IMR-90 (cell line): ENCODE data around the gene LAMB1. TPM values are rescaled to one million over a fixed set of nuclear protein-coding genes. Genes with fewer than 3 reads are reported as not detected.

Experiments used
- ATAC-seq: fragments of 200-7000 bp; cut with Tn5 transposase; 2 replicates; pipeline ENCODE4 v1.9.1; 2020; ENCODE audit warnings: low read depth, mild to moderate bottlenecking, moderate library complexity
- BruUV-seq: library from RNA; stranded (reverse); fragments of 400-500 nt; replicated peaks from 2 replicates; lab custom pipeline; 2021; lab: Mats Ljungman, UMichigan
- CTCF ChIA-PET: fragments of 300-600 bp; formaldehyde crosslinking; extraction: SDS; loops from one replicate; lab custom pipeline; 2021; ENCODE audit warnings: antibody characterized with exemption; lab: Yijun Ruan, JAX
- POLR2A ChIA-PET: fragments of 300-600 bp; sonication (Branson Sonifier 250); formaldehyde crosslinking; loops from one replicate; lab custom pipeline; 2022; ENCODE audit warnings: antibody characterized with exemption; ENCODE audit not compliant: unreplicated experiment; lab: Charles Lee
- DNase-seq: peaks from one replicate; pipeline ENCODE4 v3.0.0; 2013
- H2AFZ ChIP-seq: replicated peaks from 2 replicates; pipeline ENCODE3; 2013; ENCODE audit warnings: low read length, mild to moderate bottlenecking; ENCODE audit not compliant: poor library complexity
- H2AK5ac ChIP-seq: 2 replicates; pipeline ENCODE4 v1.6.1; 2013; ENCODE audit warnings: low read depth, low read length, inconsistent platforms
- H2AK9ac ChIP-seq: replicated peaks from 2 replicates; pipeline ENCODE3; 2013; ENCODE audit warnings: mild to moderate bottlenecking, low read depth, low read length, moderate library complexity; ENCODE audit not compliant: poor library complexity
- H2BK120ac ChIP-seq: 2 replicates; pipeline ENCODE4 v1.6.1; 2013; ENCODE audit warnings: low read depth, low read length, inconsistent platforms
- H2BK15ac ChIP-seq: 3 replicates; pipeline ENCODE4 v1.6.1; 2013; ENCODE audit warnings: low read depth, low read length, inconsistent platforms
- H2BK20ac ChIP-seq: 2 replicates; pipeline ENCODE4 v1.6.1; 2013; ENCODE audit warnings: low read depth, mild to moderate bottlenecking, inconsistent platforms, low read length, moderate library complexity
- H2BK5ac ChIP-seq: 2 replicates; pipeline ENCODE4 v1.6.1; 2013; ENCODE audit warnings: mild to moderate bottlenecking, low read depth, low read length, inconsistent platforms; ENCODE audit not compliant: poor library complexity, severe bottlenecking
- H3K14ac ChIP-seq: replicated peaks from 2 replicates; pipeline ENCODE4 v1.6.1; 2013; ENCODE audit warnings: low read depth, low read length, inconsistent platforms
- H3K18ac ChIP-seq: 2 replicates; pipeline ENCODE4 v1.6.1; 2013; ENCODE audit warnings: low read depth, low read length, control low read depth
- H3K23ac ChIP-seq: 2 replicates; pipeline ENCODE4 v1.6.1; 2013; ENCODE audit warnings: low read depth, low read length, inconsistent platforms
- H3K27ac ChIP-seq: 2 replicates; pipeline ENCODE4 v1.5.1; 2013; ENCODE audit warnings: mild to moderate bottlenecking, control low read depth, low read length; ENCODE audit not compliant: insufficient read depth
- H3K27me3 ChIP-seq: 2 replicates; pipeline ENCODE4 v1.6.1; 2013; ENCODE audit warnings: low read length; ENCODE audit not compliant: control insufficient read depth, insufficient read depth
- H3K36me3 ChIP-seq: 2 replicates; pipeline ENCODE4 v1.6.1; 2013; ENCODE audit warnings: low read length, mixed read lengths; ENCODE audit not compliant: control insufficient read depth, insufficient read depth
- H3K4ac ChIP-seq: 2 replicates; pipeline ENCODE4 v1.6.1; 2013; ENCODE audit warnings: low read depth, low read length, inconsistent platforms
- H3K4me1 ChIP-seq: 2 replicates; pipeline ENCODE4 v1.6.1; 2013; ENCODE audit warnings: low read length, mixed read lengths; ENCODE audit not compliant: control insufficient read depth, insufficient read depth
- H3K4me2 ChIP-seq: 2 replicates; pipeline ENCODE4 v1.6.1; 2013; ENCODE audit warnings: low read depth, mild to moderate bottlenecking, control low read depth, low read length, moderate library complexity
- H3K4me3 ChIP-seq: 2 replicates; pipeline ENCODE4 v1.5.1; 2013; ENCODE audit warnings: low read depth, mild to moderate bottlenecking, control low read depth, low read length, moderate library complexity; ENCODE audit not compliant: insufficient read depth
- H3K56ac ChIP-seq: 2 replicates; pipeline ENCODE4 v1.6.1; 2013; ENCODE audit warnings: low read length, inconsistent platforms; ENCODE audit not compliant: insufficient read depth; ENCODE audit errors: extremely low read depth
- H3K79me1 ChIP-seq, 2 experiments: 2 replicates each; pipeline ENCODE4 v1.6.1; 2013; ENCODE audit warnings: low read length in 2 of 2, inconsistent platforms in 1 of 2, low read depth in 1 of 2
- H3K9ac ChIP-seq: 2 replicates; pipeline ENCODE4 v1.6.1; 2013; ENCODE audit warnings: low read depth, low read length, control low read depth
- H3K9me1 ChIP-seq: 2 replicates; pipeline ENCODE4 v1.6.1; 2013; ENCODE audit warnings: low read length, inconsistent platforms; ENCODE audit not compliant: insufficient read depth
- H3K9me3 ChIP-seq: 2 replicates; pipeline ENCODE4 v1.6.1; 2013; ENCODE audit warnings: low read length; ENCODE audit not compliant: control insufficient read depth, insufficient read depth
- H4K20me1 ChIP-seq: 2 replicates; pipeline ENCODE4 v1.6.1; 2013; ENCODE audit warnings: low read length, inconsistent platforms; ENCODE audit not compliant: insufficient read depth
- H4K5ac ChIP-seq: 2 replicates; pipeline ENCODE4 v1.6.1; 2013; ENCODE audit warnings: mild to moderate bottlenecking, low read depth, low read length, control low read depth
- H4K8ac ChIP-seq, 2 experiments: 2 replicates each; pipeline ENCODE4 v1.6.1; 2013; ENCODE audit warnings: low read depth in 2 of 2, low read length in 2 of 2, control low read depth in 1 of 2, inconsistent platforms in 1 of 2
- H4K91ac ChIP-seq: 2 replicates; pipeline ENCODE4 v1.6.1; 2013; ENCODE audit warnings: low read depth, low read length, inconsistent platforms; ENCODE audit not compliant: insufficient read depth
- BHLHE40 ChIP-seq: fragments of 150-350 bp; IDR thresholded peaks from 2 replicates; pipeline ENCODE4 v1.6.1; 2016; ENCODE audit warnings: mild to moderate bottlenecking, low read depth, low read length
- CEBPB ChIP-seq: IDR thresholded peaks from 2 replicates; pipeline ENCODE4 v1.6.1; 2012; ENCODE audit warnings: low read depth, low read length, improper control_type of control experiment
- CHD1 ChIP-seq: IDR thresholded peaks from 2 replicates; pipeline ENCODE4 v1.6.1; 2012; ENCODE audit warnings: low read depth, low read length, improper control_type of control experiment
- CTCF ChIP-seq: conservative IDR thresholded peaks from 2 replicates; pipeline ENCODE4 v1.5.1; 2012; ENCODE audit warnings: mild to moderate bottlenecking, low read depth, low read length, improper control_type of control experiment
- ELK1 ChIP-seq: fragments of 150-350 bp; IDR thresholded peaks from 2 replicates; pipeline ENCODE4 v1.6.1; 2016; ENCODE audit warnings: low read depth, mild to moderate bottlenecking, low read length, moderate library complexity, borderline replicate concordance
- FOS ChIP-seq: fragments of 150-350 bp; IDR thresholded peaks from 2 replicates; pipeline ENCODE4 v1.6.1; 2016; ENCODE audit warnings: low read depth, low read length
- MAFK ChIP-seq: IDR thresholded peaks from 2 replicates; pipeline ENCODE4 v1.6.1; 2012; ENCODE audit warnings: low read depth, low read length, improper control_type of control experiment
- MXI1 ChIP-seq: IDR thresholded peaks from 2 replicates; pipeline ENCODE4 v1.6.1; 2012; ENCODE audit warnings: low read depth, mild to moderate bottlenecking, low read length, moderate library complexity, borderline replicate concordance
- NFE2L2 ChIP-seq: fragments of 150-350 bp; IDR thresholded peaks from 2 replicates; pipeline ENCODE4 v1.6.1; 2016; ENCODE audit warnings: low read depth, mild to moderate bottlenecking, low read length
- RCOR1 ChIP-seq: IDR thresholded peaks from 2 replicates; pipeline ENCODE4 v1.6.1; 2012; ENCODE audit warnings: mild to moderate bottlenecking, low read length, improper control_type of control experiment; ENCODE audit not compliant: insufficient replicate concordance
- SMC3 ChIP-seq: fragments of 150-350 bp; IDR thresholded peaks from 2 replicates; pipeline ENCODE4 v1.6.1; 2016; ENCODE audit warnings: low read depth, mild to moderate bottlenecking, antibody characterized with exemption, low read length, moderate library complexity
- WGBS, 2 experiments: methylation state at CpG; one replicate each; pipeline versions ENCODE4 v1.1.5 to v1.1.7; 2013; ENCODE audit warnings: missing lambda C conversion rate in 2 of 2; ENCODE audit not compliant: insufficient read length in 1 of 2; ENCODE audit errors: extremely low coverage in 2 of 2; 5-methylcytosine and 5-hydroxymethylcytosine counted together
- dilution Hi-C: fragments of 300-500 bp; cut with HindIII; formaldehyde crosslinking; loops from one replicate; pipeline ENCODE4 v1.14.3; 2018; ENCODE audit warnings: low sequenced_read_pairs; ENCODE audit not compliant: unreplicated experiment
- in situ Hi-C: fragments of 300-500 bp; cut with MboI; formaldehyde crosslinking; loops from 3 replicates; pipeline ENCODE4 v1.14.3; 2019; ENCODE audit warnings: low sequenced_read_pairs, inconsistent platforms, mixed read lengths
- intact Hi-C: fragments of 100-400 bp; cut with micrococcal nuclease; formaldehyde crosslinking; loops from 2 replicates; pipeline ENCODE4 v1.10.0; 2022
- polyA plus RNA-seq, 3 experiments: library from polyadenylated mRNA; depleted of rRNA; stranded (reverse); fragments of >200 nt; gene quantifications; 2 replicates each; pipeline ENCODE4 v1.2.3, GENCODE V29; 2012; ENCODE audit warnings: low replicate concordance in 1 of 3
- total RNA-seq: library from RNA; depleted of rRNA; stranded (reverse); fragments of >200 nt; gene quantifications from 2 replicates; pipeline ENCODE4 v1.2.3, GENCODE V29; 2012

LAMB1 gene
- total and polyA plus RNA-seq, 2 of the 4 experiments (the other 2 are of a cell fraction) = 114 to 117 TPM

- Histone ChIP-seq H4K8ac (no peak overlapping the region), H2AK9ac (no peak overlapping the region), H3K4me2 (no peak overlapping the region), H2AK5ac (no peak overlapping the region), H3K4ac (no peak overlapping the region), H3K9me1 (no peaks in the 10 kb centered on the region), H2BK120ac (no peak overlapping the region), H3K36me3 (peaks cover 35% of the 10 kb centered on the region), H4K20me1 (no peaks in the 10 kb centered on the region), H2AFZ (no peak overlapping the region), H3K9me3 (no peaks in the 10 kb centered on the region), H3K4me3 (no peak overlapping the region), H3K79me1 (peaks cover 8 to 15% of the 10 kb centered on the region in 2 experiments), H3K27ac (no peak overlapping the region), H3K27me3 (no peaks in the 10 kb centered on the region), H4K5ac (no peak overlapping the region), H3K18ac (no peak overlapping the region), H3K9ac (no peak overlapping the region), H2BK15ac (no peak overlapping the region), H3K14ac (no peak overlapping the region), H4K91ac (no peak overlapping the region), H2BK20ac (no peak overlapping the region), H3K23ac (no peak overlapping the region), H2BK5ac (no peak overlapping the region), H3K4me1 (peaks cover 5% of the 10 kb centered on the region; the same call in 1 of the 2 replicates), H3K56ac (no peak overlapping the region)
- in situ Hi-C loops (no loop called here), dilution Hi-C loops (no loop called here), intact Hi-C loops (no loop called here)
- no peak for TF ChIP-seq RCOR1
- TF ChIP-seq CEBPB = no peak
- no peak for TF ChIP-seq CHD1
- no peak for TF ChIP-seq CTCF
- no peak for TF ChIP-seq MXI1
- no peak for TF ChIP-seq BHLHE40
- no peak for TF ChIP-seq SMC3
- TF ChIP-seq ELK1 = no peak
- TF ChIP-seq MAFK = no peak
- TF ChIP-seq FOS = no peak
- no peak for TF ChIP-seq NFE2L2
- no CpG with 5 or more reads among the region's 1 CpG for WGBS, 2 experiments
- ChIA-PET CTCF (no interaction called here), POLR2A (no interaction called here)
- no TSS peak for BruUV-seq
- peak; percentile 33 for DNase-seq
- no peak; the same call in 1 of the 2 replicates for ATAC-seq
Measured at GRCh38 chr7:107922886-107923285, 80.1 kb downstream of the LAMB1 start.
